Measurements from ENCODE around the gene CAP1. TPM values are rescaled to one million over a fixed set of nuclear protein-coding genes. Genes with fewer than 3 reads are reported as not detected.
"Not testable (repeated sequence)": the region's sequence is repeated elsewhere in the genome, so short reads cannot be mapped to it uniquely, and the experiment has no call there.

Gene CAP1
- total and polyA plus RNA-seq, 2 of the 4 experiments (the other 2 are of a cell fraction) = 434 to 756 TPM

DNA sequence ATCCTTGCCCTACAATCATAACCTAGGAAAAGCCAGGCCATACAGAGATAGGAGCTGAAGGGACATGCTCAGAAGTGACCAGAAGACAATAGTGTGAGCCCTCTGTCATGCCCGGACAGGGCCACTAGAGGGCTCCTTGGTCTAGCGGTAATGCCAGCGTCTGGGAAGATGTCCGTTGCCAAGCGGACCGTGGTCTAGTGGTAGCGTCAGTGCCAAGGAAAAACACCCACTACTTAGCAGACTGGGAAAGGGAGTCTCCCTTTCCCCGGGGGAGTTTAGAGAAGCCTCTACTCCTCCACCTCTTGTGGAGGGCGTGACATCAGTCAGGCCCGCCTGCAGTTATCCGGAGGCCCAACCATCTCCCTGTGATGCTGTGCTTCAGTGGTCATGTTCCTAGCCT is 44.2 kb downstream of the CAP1 start:
- H3K18ac ChIP-seq (ENCODE audit: low read depth, low read length); H3K4me3 ChIP-seq (ENCODE audit: insufficient read depth, low read depth, low read length); H3K56ac ChIP-seq (ENCODE audit: extremely low read depth, insufficient read depth, low read length); H2BK5ac ChIP-seq (ENCODE audit: low read depth, low read length, poor library complexity, severe bottlenecking); H2BK120ac ChIP-seq (ENCODE audit: low read depth, low read length); H3K27me3 ChIP-seq (ENCODE audit: control insufficient read depth, insufficient read depth, low read length); H4K91ac ChIP-seq (ENCODE audit: insufficient read depth, low read depth, low read length); H2AK5ac ChIP-seq (ENCODE audit: low read depth, low read length); H4K20me1 ChIP-seq (ENCODE audit: insufficient read depth, low read length); H3K14ac ChIP-seq (replicated peaks; ENCODE audit: low read depth, low read length); POLR2A ChIA-PET (ENCODE audit: unreplicated experiment); H3K9me3 ChIP-seq (ENCODE audit: control insufficient read depth, insufficient read depth, low read length); H2AFZ ChIP-seq (replicated peaks; ENCODE audit: low read length, poor library complexity); H3K9me1 ChIP-seq (ENCODE audit: insufficient read depth, low read length); H2BK15ac ChIP-seq (ENCODE audit: low read depth, low read length); H2AK9ac ChIP-seq (replicated peaks; ENCODE audit: low read depth, low read length, poor library complexity); H3K23ac ChIP-seq (ENCODE audit: low read depth, low read length); H3K4ac ChIP-seq (ENCODE audit: low read depth, low read length); H3K9ac ChIP-seq (ENCODE audit: low read depth, low read length); ATAC-seq (ENCODE audit: low read depth); H3K4me2 ChIP-seq (ENCODE audit: low read depth, low read length); H3K4me1 ChIP-seq (ENCODE audit: control insufficient read depth, insufficient read depth, low read length); dilution Hi-C loops (cut with HindIII; ENCODE audit: low sequenced_read_pairs, unreplicated experiment); H3K27ac ChIP-seq (ENCODE audit: insufficient read depth, low read length); H4K5ac ChIP-seq (ENCODE audit: low read depth, low read length); H2BK20ac ChIP-seq (ENCODE audit: low read depth, low read length); H4K8ac ChIP-seq (ENCODE audit: low read depth in 2 of 2, low read length in 2 of 2); BruUV-seq (replicated peaks); H3K79me1 ChIP-seq (ENCODE audit: low read depth in 1 of 2, low read length in 2 of 2): not testable (repeated sequence)
- H3K36me3 ChIP-seq (ENCODE audit: control insufficient read depth, insufficient read depth, low read length) = peaks cover 23% of the 10 kb centered on the region
- in situ Hi-C loops (cut with MboI; ENCODE audit: low sequenced_read_pairs) (loop anchor here (5.0 kb wide), 1 partner anchor 253 kb away; no protein-coding TSS in a partner anchor), intact Hi-C loops (cut with micrococcal nuclease) (loop anchor here (1.0 kb wide), 1 partner anchor 254 kb away; no protein-coding TSS in a partner anchor)
- WGBS, 2 experiments (ENCODE audit: extremely low coverage in 2 of 2, insufficient read length in 1 of 2) = no CpG with 5 or more reads among the region's 11 CpGs
- CTCF ChIA-PET = interaction anchor here (0.6 to 2.1 kb wide), 3 partner anchors 199 to 254 kb away, joined by 3 to 9 read pairs (median 7); no protein-coding TSS in a partner anchor
- peak; percentile 39; the same call in 1 of the 2 replicates for TF ChIP-seq SMC3 (IDR thresholded peaks at IDR 0.05; ENCODE audit: low read depth, low read length)
- TF ChIP-seq RAD21 (IDR thresholded peaks at IDR 0.05; ENCODE audit: low read length) = peak; percentile 59
- peak; percentile 54 for TF ChIP-seq CTCF (conservative IDR thresholded peaks at IDR 0.05; ENCODE audit: low read depth, low read length)
- DNase-seq = peak; percentile 55
